GM19324 (cell line): ENCODE data around the gene PIK3R3.
A peak's percentile ranks its signal among the peaks of the same experiment; 100 is the strongest.
"Not testable (repeated sequence)": the region's sequence is repeated elsewhere in the genome, so short reads cannot be mapped to it uniquely, and the experiment has no call there.

Experiments
- ATAC-seq: cut with Tn5 transposase; IDR thresholded peaks from one replicate; pipeline ENCODE4 v1.9.1; 2021; ENCODE audit warnings: mild to moderate bottlenecking, moderate library complexity; ENCODE audit not compliant: unreplicated experiment, low FRiP score

PIK3R3 gene

GRCh38 chr1:46076343-46076742 lies 56.1 kb downstream of the PIK3R3 start:
- ATAC-seq, result no peak

GRCh38 chr1:46072975-46073374 lies 59.5 kb downstream of the PIK3R3 start:
- no peak for ATAC-seq

- no peak for ATAC-seq
These were observed 62.1 kb downstream of the PIK3R3 start for GRCh38 chr1:46070164-46070814.

GRCh38 chr1:46068525-46068924 lies 63.9 kb downstream of the PIK3R3 start:
- ATAC-seq, result no peak

GRCh38 chr1:46067652-46068051 lies 64.8 kb downstream of the PIK3R3 start:
- ATAC-seq, result no peak

GRCh38 chr1:46065405-46065804 lies 67.0 kb downstream of the PIK3R3 start:
- no peak for ATAC-seq

GRCh38 chr1:46064708-46065107 lies 67.7 kb downstream of the PIK3R3 start:
- ATAC-seq, result no peak

GRCh38 chr1:46062651-46063319 lies 69.6 kb downstream of the PIK3R3 start:
- ATAC-seq, result peak; percentile 52

GRCh38 chr1:46061146-46061545 lies 71.3 kb downstream of the PIK3R3 start:
- no peak for ATAC-seq

- no peak for ATAC-seq
These were observed 73.5 kb downstream of the PIK3R3 start for GRCh38 chr1:46058936-46059335.

- ATAC-seq, result no peak
These were observed 74.6 kb downstream of the PIK3R3 start for GRCh38 chr1:46057781-46058180.

- not testable (repeated sequence) for ATAC-seq
These were observed 75.2 kb downstream of the PIK3R3 start for GRCh38 chr1:46057215-46057614.

GRCh38 chr1:46056325-46056724 lies 76.1 kb downstream of the PIK3R3 start:
- ATAC-seq, result no peak

GRCh38 chr1:46053734-46054133 lies 78.7 kb downstream of the PIK3R3 start:
- no peak for ATAC-seq

- ATAC-seq, result no peak
These were observed 88.3 kb downstream of the PIK3R3 start for GRCh38 chr1:46044116-46044515.

- peak; percentile 85 for ATAC-seq
These were observed 88.9 kb downstream of the PIK3R3 start for GRCh38 chr1:46043458-46044017.

GRCh38 chr1:46041974-46042373 lies 90.5 kb downstream of the PIK3R3 start:
- no peak for ATAC-seq

GRCh38 chr1:46041551-46041950 lies 90.9 kb downstream of the PIK3R3 start:
- ATAC-seq, result no peak

GRCh38 chr1:46039571-46040052 lies 92.8 kb downstream of the PIK3R3 start:
- ATAC-seq, result no peak

GRCh38 chr1:46036894-46037839 lies 95.3 kb downstream of the PIK3R3 start:
- no peak for ATAC-seq
